DMS53 treated with DMSO at 0.1 percent for 48 hours (cell line): ENCODE results near the gene VPS26C.

Source experiments
- DNase-seq: peaks from one replicate; lab custom pipeline; 2025; ENCODE audit not compliant: unreplicated experiment; lab: John Stamatoyannopoulos, UW

VPS26C gene

DNA sequence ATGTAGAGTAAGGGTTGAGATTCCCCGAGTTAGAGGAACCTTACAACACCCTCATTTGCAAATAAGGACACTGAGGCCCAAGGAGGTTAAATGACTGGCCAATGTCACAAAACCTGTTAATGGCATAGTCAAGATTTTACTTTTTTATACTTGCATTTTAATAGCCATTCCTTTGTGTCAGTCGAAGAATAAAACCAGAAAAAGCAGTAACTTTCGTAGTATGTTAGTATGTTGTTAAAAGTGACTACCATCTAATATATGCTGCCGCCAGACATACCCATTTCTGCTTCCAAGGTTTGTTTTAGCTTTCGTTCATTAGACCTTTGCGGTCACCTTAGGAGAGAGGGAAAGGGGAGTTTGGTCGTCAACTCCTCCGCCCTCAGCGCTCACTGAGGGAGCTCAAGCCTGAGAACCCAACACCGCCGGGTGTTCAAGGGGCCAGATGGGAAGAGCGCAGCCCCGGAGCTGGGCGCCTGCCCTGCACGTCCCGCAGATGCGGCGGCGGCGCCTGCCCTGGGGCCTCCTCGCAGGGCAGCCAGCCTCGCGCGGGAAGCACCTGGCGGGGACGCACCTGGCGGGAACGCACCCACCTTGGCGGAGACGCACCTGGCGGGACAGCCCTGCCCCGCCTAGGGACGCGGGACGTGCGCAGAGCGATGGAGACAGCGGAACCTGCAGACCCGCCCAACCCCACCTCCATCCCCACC, 466 bp downstream of the VPS26C start:
- DNase-seq, result peak; percentile 44

DNA sequence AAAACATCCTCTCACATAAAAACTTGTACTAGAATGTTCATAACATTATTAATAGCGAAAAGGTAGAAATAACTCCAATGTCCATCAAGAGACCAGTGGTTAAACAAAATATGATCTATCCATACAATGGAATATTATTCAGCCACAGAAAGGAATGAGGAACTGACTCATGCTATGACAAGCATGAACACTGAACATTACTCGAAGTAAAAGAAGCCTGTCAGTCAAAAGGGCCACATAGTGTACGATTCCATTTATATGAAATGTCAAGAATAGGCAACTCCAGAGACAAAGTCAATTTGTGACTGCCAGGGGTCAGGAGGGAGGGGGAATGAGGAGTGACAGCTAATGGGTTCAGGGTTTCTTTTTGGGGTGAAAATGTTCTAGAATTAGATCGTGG, 2.3 kb downstream of the VPS26C start:
- no peak for DNase-seq

DNA sequence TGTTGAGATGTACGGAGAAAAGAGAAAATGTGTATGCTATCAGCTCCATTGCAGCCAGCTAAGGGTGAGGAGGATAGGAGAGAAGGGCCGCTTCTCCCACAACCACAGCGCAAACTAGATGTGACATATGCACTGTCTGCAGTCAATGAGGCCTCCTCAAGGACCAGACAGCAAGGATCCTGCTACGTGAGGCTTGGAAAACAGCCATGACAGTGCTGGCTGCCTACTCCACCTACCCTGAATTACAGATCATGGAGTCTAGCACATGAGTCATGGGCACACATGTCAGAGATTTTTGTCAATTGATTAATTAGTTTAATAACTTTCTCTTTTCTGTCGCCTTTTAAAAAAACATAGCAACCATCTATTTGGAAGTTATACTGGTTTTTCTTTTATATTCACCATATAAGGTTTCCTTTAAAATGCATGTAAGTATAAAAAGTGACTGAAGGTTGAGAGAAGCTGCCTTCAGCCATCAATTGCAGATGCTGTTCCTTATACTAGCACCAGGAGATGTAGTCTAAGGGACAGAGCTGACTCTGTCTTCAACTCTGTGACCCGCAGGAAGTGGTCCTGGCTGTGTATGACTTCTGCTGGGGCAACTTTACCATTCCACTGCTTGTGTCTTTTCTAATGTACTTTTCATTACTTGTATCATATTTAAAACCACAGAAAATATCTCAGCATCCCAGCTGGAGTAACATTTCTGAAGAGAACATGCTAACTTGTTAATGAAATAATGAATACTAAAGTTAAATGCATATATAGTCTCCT, 3.1 kb downstream of the VPS26C start:
- no peak for DNase-seq

DNA sequence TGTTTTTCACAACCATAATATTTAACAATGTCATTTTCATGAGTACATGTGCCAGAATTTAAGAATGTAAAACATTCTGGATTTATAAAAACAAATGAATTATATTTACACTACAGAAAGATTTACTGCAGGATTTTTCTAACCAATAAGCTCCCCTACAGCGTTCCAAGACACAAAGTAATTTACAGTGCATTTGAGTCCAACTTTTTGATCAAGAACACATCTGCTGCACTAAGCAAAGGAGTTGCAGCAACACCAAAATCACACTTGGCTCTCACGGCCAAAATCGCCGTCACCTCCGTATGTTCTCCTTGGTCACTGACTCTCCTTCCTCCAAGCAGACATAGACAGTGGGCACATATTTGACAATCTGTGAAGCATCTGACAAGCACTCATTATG, 7.7 kb downstream of the VPS26C start:
- DNase-seq, result no peak

DNA sequence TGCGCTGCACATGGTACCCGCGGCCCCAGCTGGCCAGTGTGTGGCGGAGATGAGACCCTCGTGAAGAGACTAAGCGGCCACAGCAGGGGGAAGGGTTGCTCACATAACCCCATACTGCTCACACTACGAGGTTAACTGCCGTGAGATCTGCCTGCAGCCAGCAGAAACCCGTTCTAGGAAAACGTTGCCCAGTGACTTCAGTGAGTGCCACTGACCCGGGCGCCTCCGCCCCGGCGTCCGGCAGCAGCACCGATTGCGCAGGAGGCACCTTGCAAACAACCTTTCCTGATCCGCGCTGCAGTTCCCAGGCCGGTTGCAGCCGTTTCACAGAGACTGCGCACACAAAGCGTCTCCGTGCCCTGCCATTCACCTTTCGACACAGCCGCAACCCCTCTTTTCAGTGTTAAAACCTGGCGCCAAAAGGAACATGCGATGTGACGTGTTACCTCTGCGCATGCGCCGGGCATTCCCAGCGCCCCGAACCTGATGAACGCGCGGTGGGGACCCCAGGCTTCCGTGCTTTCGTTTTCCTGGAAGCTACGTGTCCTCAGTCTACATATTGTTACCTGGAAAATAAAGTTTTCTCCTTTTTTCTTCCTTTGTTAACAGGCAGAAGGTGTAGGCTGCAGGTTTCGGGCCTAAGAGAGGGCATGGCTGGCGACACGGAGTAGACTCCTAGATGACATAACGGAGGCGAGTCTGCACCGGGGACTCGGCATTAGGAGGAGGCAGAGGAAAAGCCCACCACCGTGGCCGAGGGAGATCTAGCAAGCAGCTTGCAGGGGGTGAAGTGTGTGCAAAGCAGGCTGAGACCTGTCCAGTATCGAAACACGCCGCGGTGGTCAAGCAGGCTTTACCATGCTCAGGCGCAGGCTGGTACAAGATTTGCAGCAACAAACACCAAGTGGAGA, 8.9 kb downstream of the VPS26C start:
- peak; percentile 53 for DNase-seq

DNA sequence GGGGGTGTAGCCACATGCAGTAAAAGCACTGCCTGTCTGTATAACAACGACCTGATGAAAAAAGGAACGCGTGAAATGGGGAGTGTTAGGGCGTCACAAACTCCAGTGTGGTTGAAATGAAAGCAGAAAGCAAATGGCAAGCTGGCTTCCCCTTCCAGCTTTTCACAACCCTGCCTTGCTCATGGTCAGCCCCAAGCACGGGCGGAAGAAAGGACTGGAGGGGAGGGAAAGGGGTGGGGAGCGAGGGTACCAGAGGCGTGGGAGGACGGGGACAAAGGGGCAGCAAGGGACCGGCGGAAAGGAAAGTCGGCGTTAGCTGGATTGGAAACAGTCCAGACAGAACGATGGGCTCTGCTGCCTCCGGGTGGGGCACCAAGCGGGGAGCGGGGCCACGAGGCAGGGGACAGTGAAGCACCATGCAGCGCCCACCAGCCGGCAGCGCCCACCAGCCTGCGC, 9.6 kb downstream of the VPS26C start:
- DNase-seq, result peak; percentile 19

DNA sequence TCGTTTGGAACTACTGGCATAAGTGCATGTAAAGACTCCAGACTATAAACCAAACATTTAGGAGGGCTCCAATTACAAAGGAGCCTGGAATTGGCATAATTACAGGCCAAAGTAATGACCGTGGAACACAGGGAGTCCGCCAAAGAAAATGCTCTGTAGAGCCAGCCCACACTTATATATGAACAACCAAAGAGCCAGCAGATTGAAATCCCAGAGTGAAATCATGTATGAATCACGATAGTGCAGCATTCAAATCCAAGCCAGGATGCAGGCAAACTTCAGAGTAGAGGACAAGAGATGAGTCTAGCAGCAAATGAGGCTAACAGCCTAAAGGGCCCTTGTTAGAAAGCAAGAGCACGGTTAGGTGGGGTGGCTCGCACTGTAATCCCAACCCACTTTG, 13.1 kb downstream of the VPS26C start:
- no peak for DNase-seq

DNA sequence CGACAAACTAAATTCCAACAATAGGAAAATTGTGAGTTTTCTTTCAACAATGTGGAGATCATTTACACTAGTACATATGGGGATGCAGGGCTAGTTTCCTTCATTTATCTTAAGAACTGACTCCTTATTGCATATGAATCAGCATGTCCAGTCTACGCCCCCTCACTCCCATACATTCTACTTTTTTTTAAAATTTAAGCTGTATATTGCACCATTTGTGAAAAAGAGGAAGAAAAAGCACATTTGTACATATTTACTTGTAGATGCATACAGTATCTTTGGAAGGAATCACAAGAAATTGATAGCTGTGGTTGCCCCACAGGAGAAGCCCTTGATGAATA, 15.9 kb downstream of the VPS26C start:
- no peak for DNase-seq

DNA sequence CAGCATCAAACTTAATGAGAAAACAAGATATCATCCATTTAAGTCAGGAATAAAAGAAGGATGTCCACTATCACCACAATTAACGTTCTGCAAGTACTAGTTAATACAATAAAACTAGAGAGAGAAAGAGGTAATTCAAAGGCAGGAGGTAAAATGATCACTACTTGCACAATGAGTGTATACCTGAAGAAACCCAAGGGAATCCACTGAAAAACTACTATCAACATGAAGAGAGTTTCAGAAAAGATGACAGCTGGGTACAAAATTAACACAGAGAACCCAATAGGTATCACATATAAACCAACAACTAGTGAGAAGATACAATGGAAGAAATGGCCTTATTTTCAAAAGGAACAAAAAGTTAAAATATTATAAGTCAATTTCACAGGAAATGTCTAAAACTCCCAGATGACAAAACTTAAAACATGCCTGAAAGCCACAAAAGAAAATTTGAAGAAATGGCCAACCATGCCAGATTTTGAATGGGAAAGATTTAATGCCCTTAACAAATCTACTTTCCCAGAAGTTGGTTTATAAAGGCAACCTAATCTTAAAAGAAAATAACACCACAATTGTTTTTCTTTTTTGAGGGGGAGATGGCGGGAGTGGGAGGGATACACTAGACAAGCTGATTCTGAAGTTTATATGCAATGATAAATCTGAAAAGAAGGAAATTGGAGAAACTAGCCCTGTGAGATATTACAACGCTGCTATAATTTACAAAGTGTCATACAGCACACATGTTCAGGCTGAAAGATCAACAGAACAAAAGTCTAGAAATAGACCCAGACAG, 17.8 kb downstream of the VPS26C start:
- DNase-seq, result no peak

DNA sequence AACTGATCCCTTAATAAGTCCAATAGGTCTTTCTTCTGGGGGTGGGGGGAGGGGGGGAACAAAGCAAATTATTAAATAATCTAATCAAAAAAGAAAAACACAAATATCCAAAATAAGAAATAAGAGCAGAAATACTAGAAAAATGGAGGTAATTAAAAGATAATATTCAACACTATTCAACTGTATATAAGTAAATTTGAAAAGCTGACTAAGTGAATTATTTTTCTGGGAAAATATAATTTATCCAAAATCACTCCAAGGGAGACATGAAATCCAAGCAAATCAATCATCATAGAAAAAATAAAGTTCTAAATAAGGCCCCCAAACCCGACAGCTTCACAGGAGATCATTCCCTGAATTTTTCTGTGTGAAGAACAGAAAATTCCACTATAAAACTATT, 18.8 kb downstream of the VPS26C start:
- no peak for DNase-seq

DNA sequence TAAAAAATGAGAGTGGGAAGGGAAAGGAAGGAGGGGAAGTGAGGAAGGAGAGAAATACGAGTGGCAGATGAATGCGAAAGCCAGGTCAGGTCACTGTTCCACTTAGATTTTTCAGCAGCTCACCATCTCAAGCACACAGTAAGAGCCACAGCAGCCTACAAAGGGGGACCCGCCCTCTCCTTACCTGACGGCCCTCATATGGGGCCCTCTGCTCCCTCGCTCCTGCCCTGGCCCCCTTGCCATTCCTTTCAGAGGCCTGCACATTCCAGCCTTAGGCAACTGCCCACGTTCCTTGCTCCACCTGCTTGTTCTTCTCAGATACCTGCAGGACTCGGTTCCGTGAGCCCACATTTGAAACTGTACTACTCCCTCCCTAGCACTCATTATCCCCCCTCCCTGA, 22.0 kb downstream of the VPS26C start:
- DNase-seq, result no peak

DNA sequence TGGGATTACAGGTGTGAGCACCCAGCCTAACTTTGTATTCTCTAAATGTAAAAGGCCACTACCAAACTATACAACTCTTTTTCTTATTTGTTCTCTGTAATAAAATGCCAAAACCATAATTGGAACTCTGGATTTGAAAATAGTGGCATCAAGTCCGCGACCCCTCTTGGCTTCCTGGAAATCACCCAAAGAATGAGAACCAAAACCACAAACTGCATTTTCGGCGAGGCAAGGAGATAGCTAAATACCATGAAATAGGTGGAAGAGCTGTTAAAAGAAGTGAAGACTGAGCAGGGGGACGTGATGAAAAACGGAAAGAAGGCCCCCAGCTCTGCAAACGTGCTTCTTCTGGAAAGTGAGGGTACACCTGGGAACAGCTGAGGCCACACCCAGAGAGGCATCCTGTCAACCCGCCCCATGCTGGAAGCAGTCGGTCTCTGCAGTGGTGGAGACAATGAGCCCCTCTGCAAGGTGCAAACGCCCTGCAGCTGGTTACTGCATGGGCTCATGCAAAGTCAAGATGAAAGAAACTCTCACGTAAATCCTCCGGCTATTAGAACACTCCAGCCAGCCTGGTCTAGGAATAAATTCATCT, 22.5 kb downstream of the VPS26C start:
- DNase-seq, result no peak

DNA sequence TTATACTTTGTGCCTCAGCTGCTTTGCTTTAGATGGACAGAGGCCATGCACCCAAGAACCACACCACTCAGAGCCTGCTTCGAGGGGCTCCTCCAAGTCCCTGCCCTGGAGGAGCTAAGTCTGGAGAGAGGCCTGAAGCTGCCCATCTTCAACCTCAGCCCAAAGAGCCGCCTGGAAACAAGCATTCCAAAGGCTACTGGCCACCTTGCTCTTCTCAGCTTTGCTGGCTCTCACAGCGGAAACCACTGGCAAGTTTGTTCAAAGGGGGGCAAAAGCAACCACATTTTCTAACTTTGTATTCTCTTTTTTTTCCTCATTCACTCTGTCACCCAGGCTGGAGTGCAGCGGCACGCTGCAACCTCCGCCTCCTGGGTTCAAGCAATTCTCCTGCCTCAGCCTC, 23.2 kb downstream of the VPS26C start:
- DNase-seq, result no peak

DNA sequence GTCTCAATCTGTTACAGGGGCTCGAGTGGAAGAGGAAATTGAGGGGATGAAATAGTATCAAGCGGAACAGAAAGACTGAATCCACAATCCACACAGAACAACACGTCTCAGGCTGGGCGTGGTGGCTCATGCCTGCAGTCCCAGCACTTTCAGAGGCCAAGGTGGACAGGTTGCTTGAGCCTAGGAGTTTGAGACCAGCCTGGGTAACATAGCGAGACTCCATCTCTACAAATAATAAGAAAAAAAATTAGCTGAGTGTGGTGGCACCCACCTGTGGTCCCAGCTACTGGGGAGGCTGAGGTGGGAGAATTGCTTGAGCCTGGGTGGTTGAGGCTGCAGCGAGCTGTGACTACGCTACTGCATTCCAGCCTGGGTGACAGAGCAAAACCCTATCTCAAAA, 25.7 kb downstream of the VPS26C start:
- DNase-seq, result no peak

DNA sequence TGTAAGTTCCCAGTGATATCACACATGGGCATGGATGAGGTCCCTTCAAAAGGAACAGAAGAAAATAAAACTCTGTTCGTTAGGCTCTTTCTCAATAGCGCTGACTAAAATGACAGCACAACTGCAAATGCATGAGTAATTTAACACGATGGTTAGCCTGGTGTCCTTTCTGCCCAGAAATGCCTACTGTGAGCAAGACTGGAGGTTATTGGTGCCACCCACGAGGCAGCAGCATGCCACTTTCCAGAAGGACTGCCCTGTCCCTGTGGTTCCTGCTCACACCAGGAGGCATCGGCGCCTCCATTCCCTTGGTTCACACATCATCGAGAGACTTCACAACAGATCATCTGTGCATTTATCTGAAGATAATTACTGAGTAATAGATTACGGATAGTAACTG, 26.2 kb downstream of the VPS26C start:
- no peak for DNase-seq

DNA sequence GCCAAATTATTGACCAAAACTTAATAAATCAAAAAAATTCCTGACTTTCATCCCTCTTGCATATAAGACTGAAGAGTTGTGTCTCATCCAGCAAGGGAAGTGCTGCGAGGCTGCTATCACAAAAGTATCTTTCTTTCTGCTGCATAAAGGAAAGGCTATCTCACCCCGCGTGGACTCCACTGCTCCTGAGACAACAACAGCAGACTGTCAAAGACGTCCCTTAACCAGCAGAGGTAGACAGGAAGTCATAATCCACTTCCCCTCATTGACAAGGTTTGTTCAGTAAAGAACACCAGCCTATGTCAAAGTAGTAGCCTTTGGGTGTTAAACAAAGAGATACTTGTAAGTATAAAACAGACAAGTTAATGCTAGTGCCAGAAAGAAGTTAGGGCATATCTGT, 29.4 kb downstream of the VPS26C start:
- no peak for DNase-seq

DNA sequence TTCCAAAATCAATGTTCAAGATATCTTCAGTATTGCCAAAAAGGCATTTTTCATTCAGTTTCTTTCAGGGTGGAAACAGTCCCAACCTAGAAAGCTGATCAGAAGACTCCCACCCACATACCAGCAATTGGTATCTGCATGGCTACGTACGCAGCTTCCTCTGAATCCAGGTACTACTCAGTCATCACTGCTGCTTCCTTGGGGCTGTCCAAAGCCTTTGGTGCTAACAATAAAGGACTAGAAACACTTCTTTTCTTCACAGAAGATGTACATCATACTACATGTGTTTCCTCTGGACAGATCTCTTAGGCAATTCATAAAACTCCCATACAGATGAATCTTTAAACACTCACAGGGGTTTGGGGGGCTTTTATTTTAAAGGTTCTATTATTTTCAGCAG, 29.8 kb downstream of the VPS26C start:
- DNase-seq, result no peak

DNA sequence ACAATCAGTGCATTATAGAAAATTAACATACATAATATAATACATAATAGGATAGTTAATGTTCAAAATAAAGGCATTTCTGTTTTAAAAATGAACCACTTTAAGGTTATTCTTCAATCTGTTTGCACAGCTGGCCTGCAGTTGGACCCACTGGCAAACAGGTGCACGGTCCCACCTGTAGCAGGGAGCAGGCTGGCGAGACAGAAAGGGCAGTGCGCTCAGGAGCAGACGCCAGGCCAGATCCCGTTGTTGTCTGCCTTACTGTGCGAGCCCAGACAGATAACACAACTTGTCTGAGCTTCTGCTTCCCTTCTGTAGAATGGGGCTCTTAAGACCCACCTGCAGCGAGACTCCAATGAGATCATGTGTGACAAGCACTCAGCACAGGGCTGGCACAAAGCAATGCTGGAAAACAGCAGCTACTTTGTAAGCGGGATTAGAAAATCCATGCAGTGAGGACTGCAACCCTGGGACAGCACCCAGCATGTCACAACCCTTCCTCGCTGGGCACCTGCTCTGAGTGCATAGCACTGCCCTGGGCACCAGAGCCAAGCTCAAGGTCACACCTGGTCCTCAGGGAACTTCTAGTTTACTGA, 33.5 kb downstream of the VPS26C start:
- DNase-seq, result peak; percentile 69

DNA sequence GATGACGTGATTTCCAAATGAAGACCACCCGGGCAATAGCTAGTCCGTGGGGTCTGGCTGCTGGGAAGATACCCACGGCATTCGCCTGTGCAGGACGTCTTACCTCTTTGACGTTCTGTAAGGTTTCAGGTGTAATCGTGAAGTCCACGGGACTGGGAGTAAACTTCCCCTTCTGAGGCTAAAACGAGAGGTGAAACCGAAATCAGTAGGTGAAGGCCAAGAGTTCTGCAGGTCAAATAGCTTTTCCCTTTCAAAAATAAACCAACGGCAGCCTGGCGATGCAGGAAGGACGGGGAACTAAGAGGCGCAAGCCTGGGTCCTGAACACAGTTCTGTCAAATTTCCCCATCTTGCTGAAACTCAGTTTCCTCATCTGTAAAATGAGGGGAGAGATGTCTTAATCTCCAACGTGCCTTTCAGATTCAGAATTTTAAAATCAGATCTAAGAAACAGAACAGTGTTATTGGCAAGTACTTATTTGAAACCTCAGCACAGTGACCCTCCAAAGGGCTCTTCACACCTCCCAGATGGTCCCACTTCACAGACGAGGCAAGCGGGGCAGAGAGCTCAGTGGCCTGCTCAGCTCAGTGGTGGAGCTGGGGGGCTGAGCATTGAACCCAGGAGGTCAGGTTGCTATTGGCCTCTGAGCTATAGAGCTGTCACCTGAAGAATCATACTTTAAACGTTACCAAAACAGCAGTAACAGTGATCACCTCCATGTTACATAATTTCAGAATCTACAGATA, 34.7 kb downstream of the VPS26C start:
- no peak for DNase-seq
